ENCODE measurements around the gene CDC42BPB.
"Not testable (repeated sequence)": the region's sequence is repeated elsewhere in the genome, so short reads cannot be mapped to it uniquely, and the experiment has no call there.

The CDC42BPB gene

GRCh38 chr14:102896735-102897134, 160.6 kb downstream of the CDC42BPB start:
- not testable (repeated sequence) for DNase-seq

- no peak for DNase-seq
These were observed 163.9 kb downstream of the CDC42BPB start for GRCh38 chr14:102893452-102893851.

- no peak for DNase-seq
These were observed 164.7 kb downstream of the CDC42BPB start for GRCh38 chr14:102892651-102893050.

- DNase-seq, result no peak
These were observed 165.8 kb downstream of the CDC42BPB start for GRCh38 chr14:102891556-102891955.

GRCh38 chr14:102891111-102891510, 166.2 kb downstream of the CDC42BPB start:
- no peak for DNase-seq

GRCh38 chr14:102889615-102890014, 167.7 kb downstream of the CDC42BPB start:
- no peak for DNase-seq

GRCh38 chr14:102888748-102889147, 168.6 kb downstream of the CDC42BPB start:
- DNase-seq, result no peak

- DNase-seq, result no peak
These were observed 171.5 kb downstream of the CDC42BPB start for GRCh38 chr14:102885737-102886447.

- DNase-seq, result no peak
These were observed 173.8 kb downstream of the CDC42BPB start for GRCh38 chr14:102883554-102883953.

- no peak for DNase-seq
These were observed 174.2 kb downstream of the CDC42BPB start for GRCh38 chr14:102883089-102883541.

Data from NCI-H1417 treated with DMSO at 0.1 percent for 48 hours (cell line).